HEK293 (cell line): ENCODE data around the gene SPEM1.
A peak's percentile ranks its signal among the peaks of the same experiment; 100 is the strongest.

Experiments used
- CTCF ChIA-PET: fragments of 350-600 bp; formaldehyde crosslinking; extraction: SDS; loops from one replicate; lab custom pipeline; 2021; ENCODE audit warnings: antibody characterized with exemption; lab: Yijun Ruan, JAX
- POLR2A ChIA-PET: fragments of 300-600 bp; formaldehyde crosslinking; extraction: SDS; loops from one replicate; lab custom pipeline; 2020; ENCODE audit warnings: antibody characterized with exemption, inconsistent platforms; lab: Yijun Ruan, JAX
- H3K27ac ChIP-seq: fragments of 200-500 bp; sonication (Bioruptor generic); 2 replicates; pipeline ENCODE4 v1.5.1; 2014; ENCODE audit warnings: low read depth, low read length, control low read depth, inconsistent platforms; ENCODE audit errors: extremely low read depth
- H3K36me3 ChIP-seq, 2 experiments: fragments of 200-500 bp in 1 of 2; sonication (Bioruptor generic) in 1 of 2; 1 replicate in 1 of 2; 2 replicates in 1 of 2; pipeline ENCODE4 v1.5.1; 2014 to 2017; ENCODE audit warnings: inconsistent platforms in 2 of 2, low read length in 2 of 2; ENCODE audit not compliant: control insufficient read depth in 2 of 2, insufficient read depth in 1 of 2
- H3K4me1 ChIP-seq: fragments of 200-500 bp; sonication (Bioruptor generic); 2 replicates; pipeline ENCODE4 v1.5.1; 2014; ENCODE audit warnings: mild to moderate bottlenecking, low read length, inconsistent platforms; ENCODE audit not compliant: control insufficient read depth, insufficient read depth
- H3K4me3 ChIP-seq: 2 replicates; pipeline ENCODE4 v1.5.1; 2011; ENCODE audit warnings: low read depth, mild to moderate bottlenecking, control low read depth, low read length, moderate library complexity
- H3K9me3 ChIP-seq: fragments of 200-500 bp; sonication (Bioruptor generic); 2 replicates; pipeline ENCODE4 v1.5.1; 2014; ENCODE audit warnings: low read depth, low read length, inconsistent platforms; ENCODE audit not compliant: control insufficient read depth, insufficient read depth
- EGR2 ChIP-seq: fragments of 450-650 bp; formaldehyde crosslinking; IDR thresholded peaks from 2 replicates; pipeline ENCODE4 v1.5.1; 2016; ENCODE audit warnings: low read depth, missing biosample characterization, missing genetic modification characterization
- GLIS1 ChIP-seq: fragments of 450-650 bp; formaldehyde crosslinking; IDR thresholded peaks from 2 replicates; pipeline ENCODE4 v1.5.1; 2016; ENCODE audit warnings: missing biosample characterization, missing genetic modification characterization
- SP2 ChIP-seq: fragments of 450-650 bp; formaldehyde crosslinking; IDR thresholded peaks from 2 replicates; pipeline ENCODE4 v1.5.1; 2016; ENCODE audit warnings: missing biosample characterization, missing genetic modification characterization
- WT1 ChIP-seq: fragments of 450-650 bp; formaldehyde crosslinking; IDR thresholded peaks from 2 replicates; pipeline ENCODE4 v1.5.1; 2016; ENCODE audit warnings: missing biosample characterization, missing genetic modification characterization
- ZBTB20 ChIP-seq: fragments of 450-650 bp; formaldehyde crosslinking; IDR thresholded peaks from 2 replicates; pipeline ENCODE4 v1.5.1; 2016; ENCODE audit warnings: missing biosample characterization, missing genetic modification characterization
- ZBTB7A ChIP-seq: fragments of 450-650 bp; formaldehyde crosslinking; IDR thresholded peaks from 2 replicates; pipeline ENCODE4 v1.5.1; 2016; ENCODE audit warnings: low read depth, missing biosample characterization, missing genetic modification characterization
- ZNF10 ChIP-seq: fragments of 450-650 bp; formaldehyde crosslinking; IDR thresholded peaks from 2 replicates; pipeline ENCODE4 v1.5.1; 2017; ENCODE audit warnings: missing biosample characterization, missing genetic modification characterization
- ZNF114 ChIP-seq: fragments of 450-650 bp; formaldehyde crosslinking; IDR thresholded peaks from 2 replicates; pipeline ENCODE4 v1.5.0; 2017; ENCODE audit warnings: missing biosample characterization, missing genetic modification characterization
- ZNF600 ChIP-seq: fragments of 450-650 bp; formaldehyde crosslinking; IDR thresholded peaks from 2 replicates; pipeline ENCODE4 v1.5.1; 2016; ENCODE audit warnings: missing biosample characterization, missing genetic modification characterization
- ZNF76 ChIP-seq: fragments of 450-650 bp; formaldehyde crosslinking; IDR thresholded peaks from 2 replicates; pipeline ENCODE4; 2016; ENCODE audit warnings: low read depth, missing biosample characterization, missing genetic modification characterization, borderline replicate concordance
- ZSCAN30 ChIP-seq: fragments of 450-650 bp; IDR thresholded peaks from 2 replicates; pipeline ENCODE4 v1.5.1; 2018; ENCODE audit warnings: missing biosample characterization, mild to moderate bottlenecking, missing genetic modification characterization, moderate library complexity
- ZXDB ChIP-seq: fragments of 450-650 bp; formaldehyde crosslinking; IDR thresholded peaks from 2 replicates; pipeline ENCODE4 v1.5.1; 2016; ENCODE audit warnings: missing biosample characterization, missing genetic modification characterization
- TF ChIP-seq, protein P1 (sequence below): fragments of 450-650 bp; formaldehyde crosslinking; IDR thresholded peaks from 2 replicates; pipeline ENCODE4 v1.5.1; 2016; ENCODE audit warnings: missing biosample characterization, missing genetic modification characterization
- TF ChIP-seq, protein P2 (sequence below): fragments of 450-650 bp; formaldehyde crosslinking; optimal IDR thresholded peaks from 2 replicates; pipeline ENCODE3; 2016; ENCODE audit warnings: missing biosample characterization, mild to moderate bottlenecking, missing genetic modification characterization
- TF ChIP-seq, protein P3 (sequence below): fragments of 450-650 bp; formaldehyde crosslinking; IDR thresholded peaks from 2 replicates; pipeline ENCODE4 v1.5.1; 2016; ENCODE audit warnings: missing biosample characterization, missing genetic modification characterization
- TF ChIP-seq, protein P4 (sequence below): fragments of 450-650 bp; formaldehyde crosslinking; IDR thresholded peaks from 2 replicates; pipeline ENCODE4 v1.5.1; 2016; ENCODE audit warnings: missing biosample characterization, missing genetic modification characterization, borderline replicate concordance

SPEM1 gene

DNA sequence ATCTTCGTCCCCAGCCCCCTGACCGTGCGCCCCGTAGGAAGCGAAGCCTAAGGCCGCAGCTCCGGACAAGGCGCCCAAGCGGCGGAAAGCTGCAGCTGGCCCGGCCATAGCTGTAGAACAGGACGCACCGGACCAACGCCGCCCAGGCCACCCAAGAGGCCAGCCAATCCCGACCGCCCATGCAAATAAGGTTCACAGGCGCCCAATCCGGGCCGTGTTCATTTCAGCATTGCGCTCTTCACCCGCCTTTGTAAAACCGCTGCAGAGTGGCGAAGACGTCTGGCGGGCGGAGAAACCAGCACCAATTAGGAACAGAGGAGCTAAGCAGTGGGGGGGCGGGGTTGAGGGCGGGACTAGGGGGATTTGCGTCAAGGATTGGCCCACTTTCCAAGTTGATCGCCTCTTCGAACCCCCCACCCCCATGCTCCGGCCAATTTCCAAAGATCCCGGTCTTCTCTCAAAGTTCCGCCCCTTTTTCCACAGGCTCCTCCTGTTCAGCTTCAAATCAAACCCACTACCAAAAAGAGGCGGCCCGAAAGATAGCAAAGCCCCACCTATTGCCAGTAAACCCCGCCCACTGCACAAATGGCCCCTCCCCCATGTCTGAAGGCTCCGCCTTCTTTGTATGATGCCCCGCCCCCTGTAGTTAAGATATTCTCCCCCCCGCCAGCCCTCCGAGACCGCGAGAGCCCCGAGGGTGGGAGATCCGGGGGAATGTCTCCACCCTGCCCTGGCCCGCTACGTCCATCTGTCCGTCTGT lies 16.0 kb upstream of the SPEM1 start, which contains the start of gene TMEM256 (continued):
- TF ChIP-seq, protein P1, sequence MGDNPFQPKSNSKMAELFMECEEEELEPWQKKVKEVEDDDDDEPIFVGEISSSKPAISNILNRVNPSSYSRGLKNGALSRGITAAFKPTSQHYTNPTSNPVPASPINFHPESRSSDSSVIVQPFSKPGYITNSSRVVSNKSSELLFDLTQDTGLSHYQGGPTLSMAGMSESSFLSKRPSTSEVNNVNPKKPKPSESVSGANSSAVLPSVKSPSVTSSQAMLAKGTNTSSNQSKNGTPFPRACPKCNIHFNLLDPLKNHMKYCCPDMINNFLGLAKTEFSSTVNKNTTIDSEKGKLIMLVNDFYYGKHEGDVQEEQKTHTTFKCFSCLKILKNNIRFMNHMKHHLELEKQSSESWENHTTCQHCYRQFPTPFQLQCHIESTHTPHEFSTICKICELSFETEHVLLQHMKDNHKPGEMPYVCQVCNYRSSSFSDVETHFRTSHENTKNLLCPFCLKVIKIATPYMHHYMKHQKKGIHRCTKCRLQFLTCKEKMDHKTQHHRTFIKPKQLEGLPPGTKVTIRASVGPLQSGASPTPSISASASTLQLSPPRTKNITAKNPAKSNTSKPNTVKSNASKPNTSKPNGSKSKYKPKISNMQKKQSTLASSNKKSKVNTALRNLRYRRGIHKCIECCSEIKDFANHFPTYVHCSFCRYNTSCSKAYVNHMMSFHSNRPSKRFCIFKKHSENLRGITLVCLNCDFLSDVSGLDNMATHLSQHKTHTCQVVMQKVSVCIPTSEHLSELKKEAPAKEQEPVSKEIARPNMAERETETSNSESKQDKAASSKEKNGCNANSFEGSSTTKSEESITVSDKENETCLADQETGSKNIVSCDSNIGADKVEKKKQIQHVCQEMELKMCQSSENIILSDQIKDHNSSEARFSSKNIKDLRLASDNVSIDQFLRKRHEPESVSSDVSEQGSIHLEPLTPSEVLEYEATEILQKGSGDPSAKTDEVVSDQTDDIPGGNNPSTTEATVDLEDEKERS (tag by site-specific recombination): no peak
- TF ChIP-seq ZNF10 (tag by site-specific recombination): no peak

DNA sequence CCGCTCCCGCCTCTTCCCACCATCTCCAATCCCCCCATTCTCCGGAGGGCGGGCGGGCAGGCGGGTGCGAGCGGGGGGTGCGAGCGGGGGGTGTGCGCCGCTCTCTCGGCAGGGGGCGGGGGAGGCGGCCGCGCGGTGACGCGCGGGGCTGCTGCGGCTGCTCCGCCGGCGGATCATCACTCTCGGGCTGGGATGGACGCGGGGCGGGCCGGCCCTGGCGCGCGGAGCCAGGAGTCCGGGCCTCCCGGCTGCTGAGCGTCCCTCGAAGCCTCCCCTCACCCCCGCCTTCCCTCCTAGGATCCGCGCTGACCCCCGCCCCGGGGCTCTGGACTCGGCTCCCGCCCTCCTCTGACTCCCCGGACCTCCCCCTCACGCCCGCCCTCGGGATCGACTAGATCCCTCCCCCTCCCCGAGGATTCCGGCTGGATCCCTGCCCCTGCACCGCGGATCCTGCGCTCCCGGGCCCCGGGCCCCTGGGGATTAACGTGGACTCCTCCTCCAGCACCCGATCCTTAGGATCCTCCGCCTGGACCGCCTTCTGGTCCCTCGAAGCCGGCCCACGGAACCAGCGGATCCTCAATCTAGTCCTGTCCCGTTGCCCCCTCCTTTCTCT lies 15.3 kb upstream of the SPEM1 start:
- TF ChIP-seq, protein P2, sequence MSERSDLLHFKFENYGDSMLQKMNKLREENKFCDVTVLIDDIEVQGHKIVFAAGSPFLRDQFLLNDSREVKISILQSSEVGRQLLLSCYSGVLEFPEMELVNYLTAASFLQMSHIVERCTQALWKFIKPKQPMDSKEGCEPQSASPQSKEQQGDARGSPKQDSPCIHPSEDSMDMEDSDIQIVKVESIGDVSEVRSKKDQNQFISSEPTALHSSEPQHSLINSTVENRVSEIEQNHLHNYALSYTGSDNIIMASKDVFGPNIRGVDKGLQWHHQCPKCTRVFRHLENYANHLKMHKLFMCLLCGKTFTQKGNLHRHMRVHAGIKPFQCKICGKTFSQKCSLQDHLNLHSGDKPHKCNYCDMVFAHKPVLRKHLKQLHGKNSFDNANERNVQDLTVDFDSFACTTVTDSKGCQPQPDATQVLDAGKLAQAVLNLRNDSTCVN (tag by site-specific recombination): peak; percentile 70
- peak; percentile 80; the same call in 1 of the 2 replicates for TF ChIP-seq ZXDB (tag by site-specific recombination)
- TF ChIP-seq SP2 (tag by site-specific recombination): peak; percentile 61
- TF ChIP-seq EGR2 (tag by site-specific recombination): no peak
- peak; percentile 70 for TF ChIP-seq GLIS1 (tag by site-specific recombination)
- peak; percentile 92 for TF ChIP-seq ZBTB20
- TF ChIP-seq ZNF600 (tag by site-specific recombination): 0 out of 2 replicates have a peak, but pooled peaks have one; percentile 14
- TF ChIP-seq, protein P3, sequence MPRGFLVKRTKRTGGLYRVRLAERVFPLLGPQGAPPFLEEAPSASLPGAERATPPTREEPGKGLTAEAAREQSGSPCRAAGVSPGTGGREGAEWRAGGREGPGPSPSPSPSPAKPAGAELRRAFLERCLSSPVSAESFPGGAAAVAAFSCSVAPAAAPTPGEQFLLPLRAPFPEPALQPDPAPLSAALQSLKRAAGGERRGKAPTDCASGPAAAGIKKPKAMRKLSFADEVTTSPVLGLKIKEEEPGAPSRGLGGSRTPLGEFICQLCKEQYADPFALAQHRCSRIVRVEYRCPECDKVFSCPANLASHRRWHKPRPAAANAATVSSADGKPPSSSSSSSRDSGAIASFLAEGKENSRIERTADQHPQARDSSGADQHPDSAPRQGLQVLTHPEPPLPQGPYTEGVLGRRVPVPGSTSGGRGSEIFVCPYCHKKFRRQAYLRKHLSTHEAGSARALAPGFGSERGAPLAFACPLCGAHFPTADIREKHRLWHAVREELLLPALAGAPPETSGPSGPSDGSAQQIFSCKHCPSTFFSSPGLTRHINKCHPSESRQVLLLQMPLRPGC (tag by site-specific recombination): no peak
- TF ChIP-seq ZNF76: no peak
- no peak for TF ChIP-seq WT1 (tag by site-specific recombination)
- TF ChIP-seq ZNF114 (tag by site-specific recombination): no peak
- TF ChIP-seq, protein P4, sequence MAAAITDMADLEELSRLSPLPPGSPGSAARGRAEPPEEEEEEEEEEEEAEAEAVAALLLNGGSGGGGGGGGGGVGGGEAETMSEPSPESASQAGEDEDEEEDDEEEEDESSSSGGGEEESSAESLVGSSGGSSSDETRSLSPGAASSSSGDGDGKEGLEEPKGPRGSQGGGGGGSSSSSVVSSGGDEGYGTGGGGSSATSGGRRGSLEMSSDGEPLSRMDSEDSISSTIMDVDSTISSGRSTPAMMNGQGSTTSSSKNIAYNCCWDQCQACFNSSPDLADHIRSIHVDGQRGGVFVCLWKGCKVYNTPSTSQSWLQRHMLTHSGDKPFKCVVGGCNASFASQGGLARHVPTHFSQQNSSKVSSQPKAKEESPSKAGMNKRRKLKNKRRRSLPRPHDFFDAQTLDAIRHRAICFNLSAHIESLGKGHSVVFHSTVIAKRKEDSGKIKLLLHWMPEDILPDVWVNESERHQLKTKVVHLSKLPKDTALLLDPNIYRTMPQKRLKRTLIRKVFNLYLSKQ (tag by site-specific recombination): no peak
- TF ChIP-seq ZSCAN30: peak; percentile 8; the same call in 1 of the 2 replicates
- TF ChIP-seq ZBTB7A (tag by site-specific recombination): 0 out of 2 replicates have a peak, but pooled peaks have one; percentile 26
- H3K4me1 ChIP-seq: peaks cover 8% of the 10 kb centered on the region
- H3K4me3 ChIP-seq: peak overlapping the region; percentile 69
- H3K36me3 ChIP-seq: peaks cover 6 to 21% of the 10 kb centered on the region in 2 experiments; a peak in 2 of 3 replicates
- ChIA-PET POLR2A (interaction anchor here (0.6 to 3.2 kb wide), 42 partner anchors 8 to 1543 kb away, joined by 3 to 67 read pairs (median 6); partner anchors contain the start of genes ACADVL, ATP1B2, CHRNB1 and DLG4), CTCF (interaction anchor here (0.6 to 1.7 kb wide), 5 partner anchors 13 to 317 kb away, joined by 3 to 5 read pairs (median 3); no protein-coding TSS in a partner anchor)
- H3K9me3 ChIP-seq: no peaks in the 10 kb centered on the region
- peak overlapping the region; percentile 31; the same call in 1 of the 2 replicates for H3K27ac ChIP-seq
